HG03159 (cell line): ENCODE measurements around the gene CPT1C.

Experiments used
- ATAC-seq: cut with Tn5 transposase; IDR thresholded peaks from one replicate; pipeline ENCODE4 v1.9.1; 2021; ENCODE audit warnings: mild to moderate bottlenecking, moderate library complexity; ENCODE audit not compliant: unreplicated experiment

The CPT1C gene

DNA sequence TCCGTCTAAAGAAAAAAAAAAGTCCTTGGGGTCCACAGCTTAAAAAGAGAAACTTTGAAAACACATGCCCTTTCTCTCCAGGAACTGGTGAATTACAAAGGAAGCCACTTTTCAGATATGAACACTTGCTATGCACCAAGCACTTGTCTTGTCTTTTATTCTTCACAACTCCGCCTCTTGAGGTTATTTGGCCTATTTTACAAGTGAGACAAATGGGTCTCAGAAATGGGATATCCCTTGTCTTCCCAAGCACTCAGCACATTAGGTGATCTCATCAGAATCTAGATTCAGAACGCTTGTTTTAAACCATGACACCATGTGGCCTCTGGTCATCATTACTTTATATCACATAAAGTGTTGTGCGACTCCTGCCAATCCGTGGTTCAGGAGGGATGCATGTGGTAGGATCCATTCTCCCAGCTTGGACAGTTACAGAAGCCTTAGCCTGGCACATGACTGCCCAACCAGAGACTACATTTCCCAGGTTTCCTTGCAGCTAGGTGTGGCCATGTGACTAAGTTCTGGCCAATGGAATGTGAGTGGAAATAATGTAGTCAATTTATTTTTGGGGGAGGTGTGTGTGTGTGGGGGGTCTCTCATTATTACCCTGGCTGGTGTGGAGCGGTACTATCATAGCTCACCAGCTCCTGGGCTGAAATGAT lies 58.3 kb downstream of the CPT1C start:
- ATAC-seq: no peak

DNA sequence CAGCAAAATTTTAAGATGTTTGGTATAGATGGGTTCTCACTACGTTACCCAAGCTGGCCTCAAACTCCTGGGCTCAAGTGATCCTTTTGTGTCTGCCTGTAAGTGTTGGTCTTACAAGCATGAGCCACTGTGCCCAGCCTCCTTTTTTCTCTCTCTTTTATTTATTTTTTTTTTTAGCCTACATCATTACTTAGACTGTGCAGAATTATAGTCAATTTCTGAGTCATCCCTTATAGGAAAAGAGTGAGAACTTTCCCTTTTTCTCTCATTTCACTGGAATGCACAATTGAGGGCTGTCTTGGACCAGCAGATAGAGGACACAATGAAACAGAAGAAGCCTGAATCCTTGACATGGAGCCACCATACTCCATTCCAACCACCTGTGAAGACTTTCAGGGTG lies 58.9 kb downstream of the CPT1C start:
- ATAC-seq: no peak

DNA sequence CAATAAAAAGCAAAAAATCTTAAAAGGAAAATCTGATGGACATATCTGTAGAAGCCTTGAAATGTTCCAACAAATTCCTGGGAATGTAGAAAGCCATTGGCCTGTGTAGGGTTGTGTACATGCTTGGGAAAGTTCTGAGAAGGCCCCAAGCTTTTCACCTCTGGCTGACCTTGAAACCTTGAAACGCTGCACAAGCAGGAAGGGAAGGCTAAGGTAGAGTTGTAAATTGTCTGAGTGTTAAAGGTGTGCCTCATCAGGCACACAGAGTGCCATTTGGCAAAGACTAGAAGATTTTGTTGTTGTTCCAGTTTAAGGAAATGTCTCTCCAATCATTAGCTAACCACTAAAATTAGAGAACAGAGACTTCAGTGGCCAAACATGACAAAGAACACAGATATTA lies 61.8 kb downstream of the CPT1C start:
- no peak for ATAC-seq

DNA sequence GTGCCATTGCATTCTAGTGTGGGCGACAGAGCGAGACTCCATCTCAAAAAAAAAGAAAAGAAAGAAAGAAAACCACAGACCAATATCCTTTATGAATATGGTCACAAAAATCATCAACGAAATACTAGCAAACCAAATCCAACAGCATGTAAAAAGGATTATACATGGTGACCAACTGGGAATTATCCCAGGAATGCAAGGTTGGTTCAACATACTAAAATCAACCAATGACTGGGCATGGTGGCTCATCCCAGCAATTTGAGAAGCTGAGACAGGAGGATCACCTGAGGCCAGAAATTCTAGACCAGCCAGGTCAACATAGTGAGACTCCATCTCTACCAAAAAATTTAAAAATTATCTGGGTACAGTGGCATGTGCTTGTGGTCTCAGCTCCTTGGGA lies 65.0 kb downstream of the CPT1C start:
- no peak for ATAC-seq

DNA sequence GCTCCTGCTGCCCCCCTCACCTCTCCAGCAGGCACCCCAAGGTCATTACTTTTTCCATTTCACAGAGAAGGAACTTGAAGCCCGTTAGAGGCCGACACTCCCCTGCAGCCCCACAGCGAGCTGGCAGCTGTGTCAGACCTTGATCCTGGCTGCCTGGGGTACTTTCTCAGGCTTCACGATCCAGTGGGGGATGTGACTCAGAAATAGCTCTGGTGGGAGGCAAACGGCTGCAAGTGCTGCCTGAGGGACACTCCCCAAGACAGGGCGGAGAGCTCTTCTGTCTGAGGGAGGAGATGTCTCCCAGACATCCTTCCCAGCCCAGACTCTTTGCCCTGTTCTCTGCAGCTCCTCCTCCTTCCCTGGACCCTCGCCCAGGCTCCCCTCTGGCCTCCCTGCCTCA lies 67.4 kb downstream of the CPT1C start:
- no peak for ATAC-seq

DNA sequence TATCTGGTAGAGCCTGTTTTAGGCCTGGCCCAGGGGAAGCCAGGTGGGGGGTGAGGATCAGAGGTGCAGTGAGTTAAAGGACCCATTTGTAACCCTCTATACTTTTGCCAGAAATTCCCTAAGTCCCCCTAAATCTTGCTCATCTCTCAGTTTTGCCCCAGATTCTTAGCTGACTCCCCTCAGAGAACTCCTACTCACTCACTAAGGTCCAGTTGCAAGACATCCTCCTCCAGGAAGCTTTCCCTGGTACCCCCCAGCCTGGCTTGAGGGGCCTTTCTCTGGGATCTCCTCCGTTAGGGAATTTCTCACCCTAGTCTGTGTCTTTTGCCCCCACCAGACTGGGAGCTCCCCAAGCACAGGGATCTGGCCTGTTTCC lies 70.3 kb downstream of the CPT1C start:
- ATAC-seq: no peak

DNA sequence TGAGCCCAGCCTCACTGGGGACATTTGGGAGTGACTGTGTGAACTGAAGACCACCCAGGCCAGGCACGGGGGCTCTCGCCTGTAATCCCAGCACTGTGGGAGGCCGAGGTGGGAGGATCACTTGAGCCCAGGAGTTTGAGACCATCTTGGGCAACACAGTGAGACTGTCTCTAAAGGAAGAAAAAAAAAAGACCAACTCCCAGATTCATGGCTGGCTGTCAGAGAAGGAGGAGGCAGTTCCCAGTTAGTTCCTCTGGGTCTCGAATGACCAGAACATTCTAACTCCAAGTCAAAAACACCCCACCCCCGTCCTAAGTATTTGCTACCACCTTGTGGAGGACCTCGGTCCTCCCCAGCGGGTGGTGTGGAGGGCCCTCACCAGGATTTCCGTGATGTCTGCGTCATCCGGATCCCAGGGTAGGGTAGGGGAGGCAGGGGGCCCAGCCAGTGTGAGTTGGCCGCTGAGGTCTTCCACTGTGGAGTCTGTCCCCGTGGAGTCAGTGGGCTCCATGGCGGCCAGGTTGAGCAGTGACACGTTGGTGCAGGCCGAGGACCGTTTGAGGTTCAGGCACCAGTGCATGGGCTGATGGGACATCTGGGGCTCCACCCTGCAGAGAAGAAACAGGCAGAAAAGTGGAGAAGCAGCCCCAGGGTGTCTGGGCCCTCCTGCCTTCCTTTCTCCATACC lies 70.9 kb downstream of the CPT1C start:
- no peak for ATAC-seq

DNA sequence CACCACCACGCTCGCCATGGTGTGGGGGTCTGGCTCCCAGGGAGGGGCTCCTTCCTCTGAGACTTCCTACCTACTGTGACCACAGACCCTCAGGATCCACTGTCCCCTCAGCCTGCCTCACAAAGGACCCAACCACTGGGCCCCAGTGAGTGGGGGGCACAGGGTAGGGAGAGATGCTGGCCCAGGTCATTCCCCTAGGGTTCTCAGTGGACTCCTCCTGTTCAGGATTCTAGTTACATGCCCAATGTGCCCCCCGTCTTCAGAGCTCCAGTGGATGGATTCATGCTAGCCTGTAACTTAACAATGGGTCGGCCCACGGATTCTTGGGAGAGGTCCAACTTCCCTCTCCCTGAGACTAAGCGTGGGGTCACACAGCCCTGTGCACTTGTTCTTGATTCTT lies 72.3 kb downstream of the CPT1C start, which contains the start of gene TSKS:
Gene TSKS (minus strand): TSS at position 77 of the 400 bp plus-strand sequence. CDS start 59 bp downstream, at position 18.
- ATAC-seq: no peak
